Raji (cell line): Measurements from ENCODE around the gene CARD9.

Experiments
- POLR2A ChIP-seq: IDR thresholded peaks from 2 replicates; pipeline ENCODE4 v1.6.1; 2011; ENCODE audit warnings: low read depth, low read length, control low read depth; ENCODE audit not compliant: insufficient read depth

Gene CARD9

DNA sequence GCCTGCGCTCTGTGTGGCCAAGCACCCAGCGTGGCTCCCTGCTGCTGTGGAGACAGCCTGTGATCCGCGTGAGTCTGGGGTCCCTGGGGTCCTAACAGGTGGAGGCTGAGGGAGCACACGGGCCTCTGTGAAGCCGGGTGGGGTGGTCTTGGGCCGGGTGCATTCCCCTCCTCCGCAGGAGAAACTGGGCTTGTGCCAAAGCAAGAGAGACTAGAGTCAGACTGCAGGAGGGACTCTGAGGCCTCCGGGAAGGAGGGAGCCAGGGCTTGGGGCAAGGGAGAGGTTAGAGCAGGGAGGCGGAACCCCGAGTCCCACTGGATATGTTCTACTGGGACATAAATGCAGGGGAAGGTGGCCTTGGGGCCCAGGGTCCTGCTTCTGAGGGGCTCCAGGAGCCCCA, 20.4 kb downstream of the CARD9 start:
- TF ChIP-seq POLR2A: no peak

DNA sequence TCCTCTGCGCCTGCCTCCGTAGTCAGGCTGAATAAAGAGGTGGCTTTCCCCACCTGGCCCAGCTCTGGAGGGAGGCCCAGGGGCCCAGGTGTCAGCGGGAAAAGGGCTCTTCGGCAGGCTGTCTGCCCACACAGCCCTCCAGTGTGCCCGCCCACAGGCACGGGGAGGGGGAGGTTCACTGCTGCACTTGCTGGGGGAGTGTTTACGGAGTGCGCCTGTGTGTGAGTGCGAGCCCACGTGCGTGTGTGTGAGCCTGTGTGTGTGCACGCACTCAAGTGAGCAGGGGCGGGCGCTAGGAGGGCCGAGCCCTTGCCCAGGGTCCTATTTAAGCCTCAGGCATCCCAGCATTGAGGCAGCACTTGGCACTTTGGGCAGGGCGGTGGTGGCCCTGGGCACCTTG, 20.8 kb downstream of the CARD9 start:
- TF ChIP-seq POLR2A: no peak

DNA sequence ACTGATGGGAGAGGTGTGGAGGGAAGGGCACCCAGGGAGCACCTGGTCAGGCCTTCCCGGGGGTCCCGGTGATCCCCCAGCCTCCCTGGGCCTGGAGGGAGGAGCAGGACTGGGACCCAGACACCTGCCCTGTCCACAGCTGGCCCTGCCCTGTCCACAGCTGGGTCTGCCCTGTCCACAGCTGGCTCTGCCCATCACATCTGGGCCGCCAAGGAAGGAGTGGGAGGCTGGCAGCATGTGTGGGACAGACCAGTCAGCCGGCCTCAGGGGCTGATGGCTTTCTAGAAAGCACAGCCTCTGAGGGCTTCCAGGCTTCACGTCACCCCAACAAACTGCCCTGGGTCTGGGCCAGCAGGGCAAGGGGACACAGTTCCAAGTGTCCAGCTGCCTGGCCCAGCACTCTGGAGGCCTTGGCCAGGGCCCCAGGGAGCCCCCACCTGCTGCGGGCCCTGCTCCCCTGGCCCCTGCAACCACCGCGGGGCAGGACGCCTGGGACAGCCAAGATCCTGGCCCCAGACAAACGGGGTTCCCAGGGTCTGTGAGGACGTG, 22.1 kb downstream of the CARD9 start:
- no peak for TF ChIP-seq POLR2A

DNA sequence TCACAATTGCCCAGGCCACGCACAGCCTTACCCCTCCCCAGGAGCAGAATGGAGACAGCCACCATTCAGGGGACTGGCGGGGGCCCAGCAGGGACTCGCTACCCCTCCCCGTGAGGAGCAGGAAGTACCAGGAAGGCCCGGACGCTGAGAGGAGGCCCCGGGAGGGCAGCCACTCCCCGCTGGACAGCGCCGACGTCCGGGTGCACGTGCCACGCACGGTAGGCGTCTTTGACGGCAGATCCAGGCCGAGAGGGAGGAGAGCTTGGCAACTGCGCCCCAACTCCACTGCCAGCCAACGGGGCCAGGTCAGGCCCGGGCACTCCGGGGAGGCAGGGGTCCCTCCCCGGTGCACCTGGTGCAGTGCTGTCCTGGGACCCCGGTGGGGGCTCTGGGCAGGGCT, 23.9 kb downstream of the CARD9 start:
- TF ChIP-seq POLR2A: no peak

DNA sequence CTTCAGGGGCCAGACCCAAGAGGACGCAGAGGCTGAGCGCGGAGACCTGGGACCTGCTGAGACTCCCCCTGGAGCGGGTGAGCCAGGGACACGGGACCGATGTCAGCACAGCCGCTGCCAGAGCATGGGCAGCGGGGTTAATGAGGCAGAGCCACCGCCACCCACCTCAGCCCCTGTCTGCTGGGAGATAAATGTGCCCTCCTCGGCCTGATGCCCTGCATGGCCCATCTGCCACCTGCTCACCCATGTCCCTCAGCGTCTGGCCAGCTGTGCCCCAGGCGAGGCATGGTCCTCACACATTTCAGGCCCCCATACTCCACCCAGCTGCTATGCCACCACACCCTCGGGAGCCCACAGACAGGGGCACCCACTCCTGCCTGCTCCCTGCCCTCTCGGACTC, 24.8 kb downstream of the CARD9 start:
- no peak for TF ChIP-seq POLR2A

DNA sequence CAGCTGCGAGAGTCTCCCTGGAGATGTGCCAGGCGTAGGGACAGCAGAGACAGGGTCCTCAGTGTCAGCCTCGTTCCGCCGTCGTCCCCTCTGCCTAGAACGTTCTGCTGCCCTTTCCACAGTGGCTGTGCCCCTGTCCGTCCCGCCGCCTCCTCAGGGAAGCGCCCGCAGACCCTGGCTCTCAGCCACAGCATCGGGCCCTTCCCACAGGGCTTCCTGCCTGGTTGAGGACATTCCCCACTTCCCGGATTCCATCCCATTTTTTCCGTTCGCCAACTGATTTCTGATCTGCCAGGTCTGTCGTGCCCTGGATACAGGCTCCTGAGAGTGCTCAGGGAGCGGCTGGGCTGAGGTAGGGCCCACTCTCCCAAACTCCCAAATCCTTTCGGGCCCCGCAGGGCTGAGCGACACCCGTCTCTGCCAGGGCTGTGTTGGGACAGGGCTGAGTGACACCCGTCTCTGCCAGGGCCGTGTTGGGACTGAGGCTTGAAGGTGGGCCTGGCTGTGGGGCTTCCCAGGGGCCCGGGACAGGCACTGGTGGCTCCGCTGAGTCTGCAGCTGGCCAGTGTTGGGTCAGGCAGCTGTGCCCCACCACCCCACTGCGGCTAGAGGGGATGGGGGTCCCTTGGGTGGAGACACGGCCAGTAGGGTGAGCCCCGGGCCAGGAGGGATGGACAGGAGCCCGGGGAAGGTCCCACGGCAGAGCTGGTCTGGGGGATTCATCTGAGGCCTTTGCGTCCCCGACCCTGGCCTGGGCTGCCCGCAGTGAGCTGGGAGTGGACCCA, 25.8 kb downstream of the CARD9 start:
- no peak for TF ChIP-seq POLR2A

DNA sequence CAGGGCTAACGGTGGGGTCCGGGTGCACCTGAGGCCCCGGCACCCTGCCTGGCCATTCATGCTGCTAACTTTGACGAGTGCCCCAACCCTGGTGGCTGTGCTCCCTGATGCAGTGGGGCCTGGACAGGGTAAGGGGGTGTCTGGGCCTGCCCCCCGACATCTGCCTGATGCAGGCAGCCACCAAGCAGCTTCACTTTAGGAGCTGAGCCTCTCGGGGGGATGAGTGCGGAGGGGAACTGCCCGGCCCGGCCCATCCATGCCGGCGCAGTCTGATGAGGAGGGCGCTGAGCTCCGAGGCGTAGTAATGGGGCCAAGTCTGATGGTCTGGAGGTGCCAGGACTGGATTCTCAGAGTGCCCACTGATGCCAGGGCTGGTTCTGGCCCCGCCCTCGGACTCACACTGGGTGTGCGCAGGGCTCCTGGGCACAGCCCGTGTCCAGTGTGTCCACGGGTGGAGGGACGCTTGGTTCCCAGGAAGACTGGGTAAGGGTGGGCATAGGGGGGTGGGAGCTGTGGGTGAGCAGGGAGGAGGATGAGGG, 26.5 kb downstream of the CARD9 start:
- TF ChIP-seq POLR2A: no peak

DNA sequence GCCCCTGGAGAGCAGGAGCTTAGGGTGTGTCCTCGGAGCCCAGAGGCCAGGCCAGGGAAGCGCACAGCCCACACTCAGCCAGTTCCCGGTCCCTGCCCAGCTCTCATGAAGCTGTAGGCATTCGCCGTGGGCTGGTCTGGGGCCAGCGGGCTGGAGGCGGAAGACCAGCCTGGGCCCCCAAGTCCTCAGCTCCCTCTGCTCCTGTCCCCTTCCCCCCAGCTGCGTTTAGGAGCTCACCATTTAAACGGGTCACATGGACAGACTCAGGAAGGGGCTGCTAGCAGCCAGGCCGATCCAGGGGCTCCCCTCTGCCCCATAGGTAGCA, 27.4 kb downstream of the CARD9 start:
- TF ChIP-seq POLR2A: no peak

DNA sequence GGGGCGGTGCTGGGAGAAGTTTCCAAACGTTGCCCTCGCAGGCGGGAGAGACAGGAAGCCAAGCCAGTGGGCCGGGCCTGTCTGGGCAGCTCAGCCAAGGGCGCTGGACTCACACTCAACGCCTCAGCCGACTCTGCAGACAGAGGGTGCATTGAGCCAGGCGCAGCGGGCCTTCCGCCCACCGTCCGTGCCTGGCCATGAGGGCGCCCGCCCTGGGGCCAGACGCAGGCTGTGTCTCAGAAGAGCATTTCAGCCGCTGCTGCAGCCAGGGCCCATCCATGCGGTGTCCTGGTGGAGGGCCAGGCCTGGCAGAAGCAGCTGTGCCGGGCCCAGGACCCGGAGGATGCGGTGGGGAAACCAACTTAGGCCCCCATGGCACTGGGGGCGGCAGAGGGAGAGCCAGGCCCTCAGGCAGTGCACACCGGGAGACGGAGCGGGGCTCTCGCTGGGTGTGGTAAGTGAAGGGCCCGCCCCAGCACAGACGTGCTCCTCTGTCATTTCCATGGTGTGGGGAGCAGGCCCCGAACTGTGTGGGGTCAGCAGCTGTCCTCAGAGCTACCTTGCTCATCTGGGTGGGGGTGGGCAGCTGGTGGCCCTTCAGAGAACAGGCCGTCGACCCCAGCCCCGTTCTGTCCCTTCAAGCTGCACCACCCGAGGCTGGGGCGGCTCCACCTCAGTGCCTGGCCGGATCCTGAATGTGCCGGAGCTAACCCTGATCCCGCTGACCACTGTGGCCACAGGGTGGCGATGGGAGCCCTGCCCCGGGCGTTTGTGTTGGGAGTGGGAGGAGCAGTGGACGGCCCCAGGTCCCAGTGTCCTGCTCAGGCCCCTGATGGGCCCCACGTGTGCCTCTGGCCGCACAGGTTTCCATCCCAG, 27.9 kb downstream of the CARD9 start:
- no peak for TF ChIP-seq POLR2A

DNA sequence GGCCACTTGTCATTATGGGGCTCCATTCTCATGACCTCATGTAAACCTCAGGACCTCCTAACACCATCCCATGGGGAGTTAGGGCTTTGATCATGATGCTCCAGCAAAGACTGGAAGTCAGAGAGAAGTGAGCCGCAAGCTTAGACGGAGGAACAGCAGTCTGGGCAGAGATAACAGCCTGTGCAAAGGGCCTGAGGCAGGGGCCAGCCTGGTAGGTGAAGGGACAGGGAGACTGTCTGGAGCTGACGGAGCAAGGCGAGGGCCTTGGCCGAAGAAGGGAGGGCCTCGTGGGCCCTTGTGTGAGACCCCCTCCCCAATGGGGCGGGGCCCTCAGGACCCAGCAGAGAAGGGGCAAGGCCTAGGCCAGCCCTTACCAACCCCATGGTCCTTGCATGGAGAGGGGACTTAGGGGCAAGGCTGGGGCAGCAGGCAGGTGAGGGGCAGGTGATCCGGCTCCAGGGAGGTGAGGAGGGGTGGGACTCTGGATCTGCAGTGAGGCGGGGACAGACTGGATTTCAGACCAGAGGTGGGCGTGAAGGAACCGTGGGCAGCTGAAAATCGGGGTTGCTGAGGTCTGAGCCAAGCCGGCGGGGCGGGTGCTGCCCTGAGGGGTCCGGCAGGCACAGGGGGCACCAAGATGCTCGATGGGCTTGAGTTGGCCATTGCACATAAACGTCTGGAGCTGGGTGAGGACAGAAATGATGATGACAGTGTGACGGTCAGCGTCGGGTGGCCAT, 28.8 kb downstream of the CARD9 start:
- TF ChIP-seq POLR2A: no peak

DNA sequence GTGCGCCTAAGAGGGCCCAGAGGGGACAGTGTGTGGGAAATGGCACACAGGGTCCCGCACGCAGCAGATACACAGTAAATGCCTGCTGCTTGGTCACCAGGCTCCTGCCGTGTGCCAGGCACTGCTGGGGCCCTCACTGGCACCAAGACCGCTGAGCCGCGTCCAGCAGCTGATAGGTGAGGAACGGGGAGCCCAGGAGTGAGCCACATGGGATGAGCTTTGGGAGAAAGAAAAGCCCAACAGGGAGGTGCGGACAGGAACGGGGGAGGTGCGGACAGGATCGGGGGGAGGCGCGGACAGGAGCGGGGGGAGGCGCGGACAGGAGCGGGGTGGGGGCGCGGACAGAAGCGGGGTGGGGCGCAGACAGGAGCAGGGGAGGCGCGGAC, 29.6 kb downstream of the CARD9 start:
- TF ChIP-seq POLR2A: no peak

DNA sequence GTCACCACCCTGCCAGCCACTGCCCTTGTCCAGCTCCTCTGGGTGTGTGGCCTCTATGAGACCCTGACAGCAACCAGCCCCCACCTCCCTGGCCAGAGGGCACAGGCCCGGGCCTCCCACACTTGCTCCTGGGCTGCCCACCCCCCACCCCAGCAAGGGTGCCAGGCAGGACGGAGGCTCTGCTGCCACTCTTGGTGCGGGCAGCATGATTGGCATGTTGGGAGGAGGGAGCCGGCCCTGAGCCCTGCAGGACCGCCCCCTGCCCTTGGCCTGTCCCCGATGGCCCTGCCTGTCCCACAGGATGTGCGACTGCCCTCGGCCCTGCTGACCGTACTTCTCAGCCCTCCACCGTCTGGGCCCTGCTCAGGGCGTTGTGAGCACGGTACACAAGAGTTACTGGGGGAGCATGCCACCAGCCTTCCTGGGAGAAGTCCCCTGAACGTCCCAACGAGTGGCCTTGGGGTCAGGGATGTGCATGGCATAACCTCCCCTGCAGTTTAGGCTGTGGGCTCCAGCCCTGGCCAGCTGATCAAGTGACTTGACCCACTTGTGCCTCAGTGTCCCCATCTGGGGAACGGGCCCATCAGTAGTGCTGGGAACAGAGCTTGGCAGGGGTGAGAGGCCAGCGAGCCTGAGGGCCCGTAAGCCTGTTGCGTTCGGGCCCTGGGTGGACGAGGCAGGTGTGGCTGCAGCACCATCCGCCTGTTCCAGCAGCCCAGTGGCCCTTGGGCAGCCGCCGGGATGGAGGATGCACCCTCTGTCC, 30.2 kb downstream of the CARD9 start:
- TF ChIP-seq POLR2A: no peak

DNA sequence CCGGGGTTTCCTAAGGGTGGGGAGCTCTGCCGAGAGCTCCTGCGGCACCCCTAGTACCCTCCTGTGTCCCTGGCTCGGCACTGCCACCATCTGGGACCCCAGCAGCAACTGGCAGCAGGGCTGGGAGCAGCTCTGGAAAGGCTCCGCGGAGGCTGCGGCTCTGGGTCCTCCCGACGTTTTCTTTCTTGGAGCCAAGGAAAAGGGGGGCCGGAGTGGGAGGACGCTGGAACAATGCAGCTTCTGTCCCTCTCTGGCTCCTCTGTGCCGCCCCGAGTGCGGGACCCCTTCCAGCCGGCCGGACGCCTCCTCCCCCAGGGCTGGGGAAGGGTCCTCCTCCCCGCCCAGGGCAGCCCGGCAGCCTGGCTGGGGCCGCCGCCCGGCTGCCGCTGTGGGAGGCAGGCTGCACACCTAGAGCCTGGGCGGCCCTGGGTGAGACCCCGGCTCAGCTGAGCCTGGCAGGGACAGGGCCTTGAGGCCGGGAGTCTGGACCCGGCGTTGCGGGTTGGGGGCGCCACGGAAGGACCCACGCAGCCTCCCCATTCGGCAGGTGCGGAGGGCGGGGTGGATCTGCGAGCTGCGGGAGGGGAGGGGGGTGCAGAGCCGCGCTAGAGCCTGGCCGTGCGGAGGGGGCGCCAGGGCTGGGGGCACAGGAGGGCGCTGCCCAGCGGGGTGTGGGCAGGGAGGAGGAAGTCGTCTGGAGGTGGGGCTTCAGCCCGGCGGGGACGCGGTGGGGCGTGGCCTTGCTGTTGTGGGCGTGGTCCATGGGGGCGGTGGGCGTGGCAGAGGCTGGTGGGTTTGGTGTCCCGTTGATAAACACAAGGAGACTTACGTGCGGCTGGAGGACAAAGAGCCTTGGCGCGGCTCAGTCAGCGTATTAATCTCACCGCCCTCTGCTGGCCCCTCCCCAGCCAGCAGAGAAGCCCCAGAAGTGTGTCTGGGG, 31.0 kb downstream of the CARD9 start:
- no peak for TF ChIP-seq POLR2A
